KOPT-K1 (cell line): ENCODE measurements around the gene KICS2.

Experiments
- H3K27ac ChIP-seq: fragments of 200-600 bp; sonication (generic); 2 replicates; pipeline ENCODE4 v1.5.1; 2016; ENCODE audit warnings: antibody characterized with exemption, mild to moderate bottlenecking, low read depth, low read length; ENCODE audit not compliant: poor library complexity, severe bottlenecking
- H3K36me3 ChIP-seq: fragments of 200-600 bp; sonication (generic); 2 replicates; pipeline ENCODE4 v1.5.1; 2017; ENCODE audit warnings: antibody characterized with exemption, mild to moderate bottlenecking, low read length, moderate library complexity; ENCODE audit not compliant: insufficient read depth
- H3K9me3 ChIP-seq: fragments of 200-600 bp; sonication (generic); 2 replicates; pipeline ENCODE4 v1.5.1; 2017; ENCODE audit warnings: antibody characterized with exemption, low read length, mild to moderate bottlenecking; ENCODE audit not compliant: insufficient read depth, poor library complexity, severe bottlenecking

The KICS2 gene

DNA sequence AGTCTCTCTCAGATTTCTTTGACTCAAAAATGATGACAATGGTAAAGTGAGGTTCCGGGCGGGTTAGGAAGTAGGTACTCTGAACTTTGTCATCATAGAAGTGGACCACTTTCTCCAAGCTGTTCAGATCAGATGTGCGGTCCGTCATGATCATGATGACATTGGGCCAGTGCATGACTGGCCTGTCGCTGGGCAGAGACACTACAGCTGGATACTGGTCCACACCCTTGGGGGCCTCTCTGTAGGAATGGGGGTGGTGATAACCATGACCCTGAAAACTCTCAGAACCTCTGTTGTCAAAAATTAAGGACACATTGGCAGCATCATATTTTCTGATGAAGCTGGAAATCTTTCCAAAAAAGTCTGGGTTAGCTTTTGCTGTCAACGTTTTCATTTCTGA, 28.2 kb downstream of the KICS2 start:
- H3K9me3 ChIP-seq, result no peaks in the 10 kb centered on the region
- no peak overlapping the region for H3K27ac ChIP-seq

DNA sequence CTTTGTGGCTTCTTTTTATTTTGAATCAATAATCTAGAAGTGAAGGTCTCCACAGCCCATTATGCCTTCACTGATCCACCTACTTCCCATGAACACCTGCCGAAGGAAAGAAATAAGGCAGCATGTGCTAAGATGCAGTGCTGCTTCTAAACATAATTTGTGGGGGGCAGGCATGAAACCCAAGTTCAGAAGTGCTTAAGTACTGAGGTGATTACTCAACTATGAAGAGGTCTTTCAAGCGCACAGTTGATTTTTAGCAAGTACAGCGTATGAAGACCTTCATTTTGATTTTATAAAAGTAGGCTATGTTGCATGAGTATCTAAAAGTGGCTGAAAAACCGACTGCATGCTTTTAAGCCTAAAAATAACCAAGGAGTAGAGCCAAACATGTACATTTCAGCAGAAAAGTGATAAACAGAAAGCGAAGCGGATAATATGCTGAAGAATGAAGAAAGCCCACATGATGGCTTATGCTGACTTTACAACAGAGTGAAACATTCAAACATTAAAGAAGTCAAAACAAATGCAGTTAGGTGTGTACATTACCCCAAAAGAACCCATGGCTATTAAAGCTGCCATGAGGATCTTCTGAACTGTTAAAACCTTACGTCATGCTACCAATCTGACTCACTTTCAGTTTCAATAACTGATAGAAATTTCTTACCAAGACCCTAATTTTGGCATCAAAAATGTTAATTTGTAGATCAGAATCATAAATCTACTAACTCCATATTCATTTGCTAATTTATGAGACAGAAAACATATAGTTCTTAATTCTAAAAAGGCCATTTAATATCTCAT, 29.3 kb downstream of the KICS2 start:
- no peak overlapping the region for H3K27ac ChIP-seq
- H3K9me3 ChIP-seq, result no peaks in the 10 kb centered on the region
- H3K36me3 ChIP-seq, result peaks cover 31% of the 10 kb centered on the region

More for the DNA sequence above, 28.2 kb downstream of the KICS2 start:
- H3K36me3 ChIP-seq, result peaks cover 31% of the 10 kb centered on the region

DNA sequence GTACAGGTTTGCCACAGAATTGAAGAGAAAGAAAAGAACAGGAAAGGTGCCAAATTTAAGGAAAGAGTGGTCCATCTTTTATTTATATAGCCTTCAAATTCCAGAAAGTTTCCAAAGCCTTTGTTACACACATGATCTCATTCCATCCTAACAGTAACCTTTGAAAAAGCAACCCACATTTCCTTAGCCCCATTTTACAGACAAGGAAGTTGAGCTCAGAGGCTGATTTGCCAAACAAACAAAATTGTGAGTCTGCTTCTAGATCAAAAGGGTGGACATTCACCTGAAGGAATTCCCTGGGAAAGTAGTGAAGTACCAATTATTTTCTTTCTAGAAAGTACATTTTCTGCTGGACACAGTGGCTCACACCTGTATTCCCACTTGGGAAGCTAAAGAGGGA, 32.0 kb downstream of the KICS2 start:
- Histone ChIP-seq H3K9me3 (no peaks in the 10 kb centered on the region), H3K36me3 (peaks cover 31% of the 10 kb centered on the region), H3K27ac (no peak overlapping the region)

DNA sequence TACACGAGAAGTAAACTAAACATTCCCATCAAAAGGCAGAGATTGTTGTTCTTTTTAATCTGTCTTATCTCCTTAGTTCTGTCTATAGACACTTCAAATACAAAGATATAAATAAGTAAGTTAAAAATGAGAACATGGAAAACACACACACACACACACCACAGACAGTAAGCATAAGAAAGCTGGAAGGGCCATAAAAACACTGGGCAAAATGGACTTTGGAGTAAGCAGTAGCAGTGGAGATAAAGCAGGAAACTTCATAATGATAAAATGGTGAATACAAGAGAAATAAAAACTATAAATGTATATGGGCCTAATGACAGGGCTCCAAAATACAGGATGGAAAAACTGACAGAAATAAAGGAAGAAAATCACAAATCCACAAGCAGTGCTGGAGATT, 32.6 kb downstream of the KICS2 start:
- Histone ChIP-seq H3K9me3 (no peaks in the 10 kb centered on the region), H3K27ac (no peak overlapping the region), H3K36me3 (peaks cover 29% of the 10 kb centered on the region)

DNA sequence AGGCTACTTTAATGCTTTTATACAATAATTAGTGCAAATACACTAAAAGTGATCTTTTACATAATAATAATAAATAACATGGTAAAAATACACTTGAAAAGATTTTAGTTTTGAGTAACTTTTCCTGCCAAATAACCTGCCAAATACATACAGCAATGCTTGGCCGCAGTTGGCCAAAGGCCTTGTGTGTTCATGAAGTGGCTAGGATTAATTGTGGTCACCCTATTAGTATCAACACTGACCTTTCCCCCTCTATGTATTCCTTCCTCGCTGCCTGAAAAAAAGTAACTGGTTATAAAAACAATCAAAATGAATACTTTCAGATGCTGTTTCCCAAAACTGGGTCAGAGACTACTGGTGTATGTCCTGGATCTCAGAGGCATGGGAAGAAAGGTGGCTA, 34.3 kb downstream of the KICS2 start:
- Histone ChIP-seq H3K36me3 (peaks cover 12% of the 10 kb centered on the region; the same call in 1 of the 2 replicates), H3K9me3 (no peaks in the 10 kb centered on the region), H3K27ac (no peak overlapping the region)

DNA sequence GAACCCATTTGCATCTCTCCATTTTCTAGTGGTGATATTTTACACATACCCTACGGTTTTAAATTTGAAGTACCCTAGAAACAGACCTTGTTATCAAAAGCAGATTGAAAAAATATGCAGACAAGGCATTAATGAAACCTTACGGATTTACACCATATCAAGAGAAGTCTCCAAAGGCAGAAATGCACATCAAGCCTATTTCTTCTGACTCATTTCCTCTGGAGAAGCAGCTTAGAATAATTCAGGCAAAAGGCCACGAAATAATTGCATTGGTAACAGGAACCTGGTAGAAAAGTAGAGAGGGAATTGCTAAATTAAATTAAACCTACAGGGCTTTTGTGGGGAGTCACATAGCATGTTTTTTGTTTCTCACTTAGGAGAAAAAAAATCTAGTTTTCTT, 34.7 kb downstream of the KICS2 start:
- no peak overlapping the region for H3K27ac ChIP-seq
- H3K36me3 ChIP-seq, result peaks cover 8% of the 10 kb centered on the region; the same call in 1 of the 2 replicates
- no peaks in the 10 kb centered on the region for H3K9me3 ChIP-seq

DNA sequence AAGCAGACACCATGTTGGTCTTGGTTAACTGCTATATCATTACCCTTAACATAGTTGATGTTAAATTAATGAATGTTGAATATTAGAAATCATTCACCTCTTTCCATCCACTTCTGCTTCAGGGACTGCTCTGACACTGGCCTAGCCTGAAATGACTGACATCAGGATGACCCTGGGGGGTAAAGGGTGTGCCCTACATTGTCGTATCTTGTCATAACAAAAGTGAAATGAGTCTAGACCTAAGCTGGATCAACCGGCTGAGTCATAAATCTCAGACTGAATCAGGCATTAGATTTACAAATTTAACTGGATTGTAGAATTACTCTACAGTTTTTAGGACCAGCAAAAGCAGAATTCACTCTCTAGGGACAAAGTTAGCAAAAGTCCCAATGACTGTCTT, 35.3 kb downstream of the KICS2 start:
- 0 out of 2 replicates have a peak, but pooled peaks cover 3% of the 10 kb centered on the region for H3K36me3 ChIP-seq
- no peaks in the 10 kb centered on the region for H3K9me3 ChIP-seq
- H3K27ac ChIP-seq, result no peak overlapping the region

DNA sequence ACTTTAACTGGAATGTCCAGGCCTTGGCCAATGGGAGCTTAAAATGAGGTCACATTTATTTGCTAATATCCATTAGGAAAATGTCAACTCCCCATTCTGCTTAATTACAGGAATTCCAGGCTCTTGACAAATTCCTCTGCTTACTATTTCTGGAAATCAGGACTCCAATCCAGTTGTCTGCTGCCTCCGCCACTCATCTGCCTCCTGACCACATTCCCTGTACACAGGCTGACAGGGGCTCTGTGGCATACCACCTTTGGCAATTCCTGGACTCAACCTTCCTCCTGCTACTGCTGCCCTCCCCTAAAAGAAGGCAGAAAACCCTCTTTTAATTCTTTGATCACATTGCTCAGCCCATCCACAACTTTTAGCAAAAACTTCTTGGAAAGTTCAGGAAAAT, 37.9 kb downstream of the KICS2 start:
- Histone ChIP-seq H3K27ac (no peak overlapping the region), H3K9me3 (no peaks in the 10 kb centered on the region), H3K36me3 (no peaks in the 10 kb centered on the region)

DNA sequence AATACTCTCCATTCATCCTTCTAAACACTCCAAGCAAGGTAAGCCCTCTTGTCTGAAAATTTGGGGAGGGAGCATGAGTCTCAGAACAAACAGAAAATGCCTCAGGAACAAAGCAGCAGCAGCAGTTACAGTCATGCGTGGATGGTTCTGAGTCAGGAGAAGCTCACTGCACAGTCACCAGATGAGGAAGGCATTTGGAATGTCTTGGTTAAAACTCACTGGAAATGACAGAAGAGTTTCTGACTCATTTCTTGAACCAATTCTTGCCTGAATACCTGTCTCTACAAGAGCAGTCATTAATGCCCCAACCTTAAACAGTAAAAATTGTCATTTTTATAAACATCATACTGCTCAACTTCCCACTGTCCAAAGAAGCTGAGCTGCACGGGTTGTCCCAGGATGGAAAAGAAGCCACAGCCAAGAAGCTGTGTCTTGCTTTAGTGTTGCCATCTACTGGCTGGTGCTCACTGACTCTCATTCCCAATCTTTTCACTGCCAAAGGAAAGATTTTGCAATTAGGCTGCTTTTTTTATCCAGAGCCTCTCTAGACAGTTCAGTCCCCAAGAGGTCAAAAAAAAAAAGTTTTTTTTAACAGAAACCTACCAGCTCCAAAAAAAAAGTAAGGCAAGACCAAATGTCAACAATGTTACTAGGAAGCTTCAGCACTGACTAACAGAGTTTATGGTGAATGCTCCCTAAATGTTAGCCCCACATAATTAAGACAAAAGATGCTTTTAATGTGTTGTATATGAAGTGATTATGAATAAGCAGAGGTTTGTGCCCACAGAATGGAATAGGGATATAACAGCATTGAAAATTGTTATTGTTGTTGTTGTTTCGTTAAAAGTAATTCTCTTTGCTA, 40.4 kb downstream of the KICS2 start:
- Histone ChIP-seq H3K9me3 (no peaks in the 10 kb centered on the region), H3K27ac (no peak overlapping the region), H3K36me3 (no peaks in the 10 kb centered on the region)

DNA sequence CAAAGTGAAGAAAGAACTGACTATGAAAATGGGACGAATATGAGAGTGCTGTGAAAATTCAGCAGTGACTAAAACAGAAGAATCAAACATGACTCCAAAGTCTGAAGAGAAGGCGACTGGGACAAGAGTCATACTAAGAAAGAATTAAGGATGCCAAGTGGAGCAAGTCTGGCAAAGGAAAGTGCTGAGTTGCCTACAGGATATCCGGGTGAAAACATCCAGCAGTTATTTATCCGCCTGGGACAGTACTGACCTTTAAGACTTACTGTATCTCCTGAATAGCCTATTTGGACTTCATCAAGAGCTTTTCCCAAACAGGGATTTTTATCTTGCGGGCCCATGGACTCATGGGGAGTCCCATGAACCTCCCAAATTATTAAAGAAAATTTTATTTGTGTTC, 41.1 kb downstream of the KICS2 start:
- Histone ChIP-seq H3K9me3 (no peaks in the 10 kb centered on the region), H3K27ac (no peak overlapping the region)

DNA sequence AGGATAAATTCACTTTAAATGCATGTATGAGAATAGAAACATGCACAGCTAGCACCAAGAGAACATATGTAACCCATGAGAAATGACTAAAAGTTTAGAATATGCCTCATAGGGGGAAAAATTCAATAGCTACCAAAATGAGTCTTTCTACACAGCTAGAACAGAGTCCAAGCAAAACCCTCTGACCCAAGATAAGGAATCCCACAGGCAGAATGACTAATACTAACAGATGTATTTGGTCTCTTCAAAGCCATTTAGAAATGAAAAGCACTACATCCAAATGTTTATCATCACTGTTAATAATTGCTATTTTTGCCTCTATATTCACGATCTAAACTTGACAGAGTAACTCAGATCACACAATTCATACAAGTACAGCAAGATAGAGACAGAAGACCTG, 44.0 kb downstream of the KICS2 start:
- Histone ChIP-seq H3K36me3 (no peaks in the 10 kb centered on the region), H3K27ac (no peak overlapping the region), H3K9me3 (no peaks in the 10 kb centered on the region)

More for the DNA sequence above, 41.1 kb downstream of the KICS2 start:
- H3K36me3 ChIP-seq, result no peaks in the 10 kb centered on the region

DNA sequence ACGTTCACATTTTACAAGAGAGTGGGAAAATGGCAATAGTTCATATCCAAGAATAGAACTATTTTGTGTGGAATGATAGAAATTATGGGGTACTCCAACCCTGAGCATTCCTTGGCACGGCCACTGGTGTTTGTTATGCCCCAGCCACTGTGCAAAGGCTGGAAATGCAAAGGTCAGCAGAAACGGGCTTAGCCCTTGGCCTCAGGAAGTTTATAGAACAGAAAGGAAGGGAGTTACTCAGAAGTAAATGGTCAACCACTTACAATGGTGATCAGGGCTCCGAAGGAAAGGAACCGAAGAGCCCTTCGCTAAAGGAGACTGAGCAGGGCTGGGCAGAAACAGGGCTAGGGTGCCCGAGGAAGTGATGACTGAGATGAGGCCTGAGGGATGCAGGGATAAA, 45.1 kb downstream of the KICS2 start:
- Histone ChIP-seq H3K27ac (no peak overlapping the region), H3K36me3 (no peaks in the 10 kb centered on the region), H3K9me3 (no peaks in the 10 kb centered on the region)

DNA sequence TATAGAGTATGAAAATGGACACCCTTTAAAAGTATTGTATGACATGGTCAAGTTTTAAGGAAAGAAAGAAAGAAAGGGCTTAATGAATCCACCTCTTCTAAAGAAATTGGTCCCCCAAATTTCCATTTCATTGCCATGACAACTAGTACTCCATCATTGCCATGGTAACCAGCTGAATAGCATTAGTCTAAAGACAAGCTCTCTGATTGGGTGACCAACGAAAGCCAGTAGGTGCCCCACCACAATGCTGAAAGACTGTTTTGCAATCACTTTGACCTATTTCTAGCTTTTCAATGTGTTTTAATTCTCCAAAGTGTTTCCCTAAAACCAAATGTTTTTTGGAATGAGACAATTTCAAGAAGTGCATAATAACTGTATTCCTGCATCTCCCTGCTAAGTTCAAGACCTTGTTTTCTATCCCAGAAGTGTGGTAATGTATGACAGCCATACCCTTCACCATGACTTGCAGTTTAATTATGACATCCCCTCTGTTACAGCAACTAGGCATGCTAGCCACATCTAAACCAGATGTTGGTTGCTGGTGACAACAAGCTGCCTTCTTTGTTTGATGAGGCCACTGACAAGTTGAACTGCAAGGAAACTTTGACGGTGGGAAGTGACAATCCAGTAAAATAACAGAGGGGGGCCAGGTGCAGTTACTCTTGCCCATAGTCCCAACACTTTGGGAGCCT, 46.7 kb downstream of the KICS2 start:
- no peaks in the 10 kb centered on the region for H3K36me3 ChIP-seq
- no peaks in the 10 kb centered on the region for H3K9me3 ChIP-seq
- no peak overlapping the region for H3K27ac ChIP-seq

DNA sequence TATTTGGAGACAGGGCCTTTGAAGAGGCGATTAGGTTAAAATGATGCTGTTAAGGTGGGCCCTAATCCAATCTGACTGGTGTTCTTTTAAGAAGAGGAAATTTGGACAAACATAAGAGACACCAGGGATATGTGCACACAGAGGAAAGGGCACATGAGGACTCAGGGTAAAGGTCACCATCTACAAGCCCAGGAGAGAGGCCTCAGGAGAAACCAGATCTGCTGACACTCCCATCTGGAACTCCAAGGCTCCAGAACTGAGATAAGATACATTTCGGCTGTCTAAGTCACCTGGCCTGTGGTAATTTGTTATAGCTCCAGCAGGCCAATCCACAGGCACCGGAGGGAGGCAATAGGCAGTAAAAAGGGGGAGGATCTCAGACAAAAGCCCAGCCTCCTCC, 48.6 kb downstream of the KICS2 start:
- no peaks in the 10 kb centered on the region for H3K9me3 ChIP-seq
- no peaks in the 10 kb centered on the region for H3K36me3 ChIP-seq
- no peak overlapping the region for H3K27ac ChIP-seq
